HG03280 (cell line): ENCODE results near the gene CHMP2A.
"Not testable (repeated sequence)": the region's sequence is repeated elsewhere in the genome, so short reads cannot be mapped to it uniquely, and the experiment has no call there.

Experiments used
- ATAC-seq: cut with Tn5 transposase; IDR thresholded peaks from one replicate; pipeline ENCODE4 v1.9.1; 2021; ENCODE audit warnings: mild to moderate bottlenecking, moderate library complexity; ENCODE audit not compliant: unreplicated experiment

The CHMP2A gene

DNA sequence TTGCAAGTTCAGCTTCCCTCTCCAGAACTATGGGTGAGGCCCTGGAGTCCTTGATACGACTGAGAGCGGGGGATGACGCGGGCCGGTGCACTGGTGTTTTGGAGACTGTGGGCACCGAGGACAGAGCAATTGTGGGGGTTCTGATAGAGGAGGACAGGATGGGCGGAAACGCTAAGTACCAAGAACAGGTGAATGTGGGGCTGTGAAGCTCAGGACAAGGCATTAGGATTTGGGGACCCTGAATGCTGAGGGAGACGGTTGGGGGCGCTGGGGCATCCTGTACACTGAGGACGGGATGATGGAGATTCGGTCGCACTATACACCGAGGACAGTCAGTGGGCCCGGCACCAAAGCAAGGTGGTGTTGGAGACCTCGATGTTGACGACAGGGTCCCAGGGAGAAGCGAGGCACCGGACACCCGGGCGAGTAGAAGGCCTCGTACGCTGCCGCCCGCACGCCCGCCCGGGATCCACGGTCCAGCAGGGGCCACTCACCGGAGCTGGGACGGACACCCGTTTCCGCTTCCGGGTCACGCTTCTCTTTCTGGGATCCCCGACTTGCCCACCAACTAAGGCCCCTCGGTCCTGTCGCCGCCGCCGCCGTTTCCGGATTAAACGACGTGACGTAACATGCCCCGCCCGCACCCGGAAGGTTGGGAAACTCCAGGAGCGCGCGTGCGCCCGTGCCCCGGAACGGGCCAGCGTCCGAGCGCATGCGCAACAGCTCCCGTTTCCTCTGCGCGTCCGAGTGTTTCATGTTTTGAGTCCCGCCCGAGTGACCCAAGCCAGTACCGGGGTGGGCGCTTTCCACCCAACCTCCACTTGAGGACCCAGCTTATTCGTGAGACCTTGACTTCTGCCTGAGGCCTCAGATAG, at the start of gene CHMP2A:
CHMP2A (minus strand) TSS at position 612 of the 875 bp plus-strand sequence. CDS start 893 bp downstream, outside the sequence.
- ATAC-seq: peak; percentile 36

DNA sequence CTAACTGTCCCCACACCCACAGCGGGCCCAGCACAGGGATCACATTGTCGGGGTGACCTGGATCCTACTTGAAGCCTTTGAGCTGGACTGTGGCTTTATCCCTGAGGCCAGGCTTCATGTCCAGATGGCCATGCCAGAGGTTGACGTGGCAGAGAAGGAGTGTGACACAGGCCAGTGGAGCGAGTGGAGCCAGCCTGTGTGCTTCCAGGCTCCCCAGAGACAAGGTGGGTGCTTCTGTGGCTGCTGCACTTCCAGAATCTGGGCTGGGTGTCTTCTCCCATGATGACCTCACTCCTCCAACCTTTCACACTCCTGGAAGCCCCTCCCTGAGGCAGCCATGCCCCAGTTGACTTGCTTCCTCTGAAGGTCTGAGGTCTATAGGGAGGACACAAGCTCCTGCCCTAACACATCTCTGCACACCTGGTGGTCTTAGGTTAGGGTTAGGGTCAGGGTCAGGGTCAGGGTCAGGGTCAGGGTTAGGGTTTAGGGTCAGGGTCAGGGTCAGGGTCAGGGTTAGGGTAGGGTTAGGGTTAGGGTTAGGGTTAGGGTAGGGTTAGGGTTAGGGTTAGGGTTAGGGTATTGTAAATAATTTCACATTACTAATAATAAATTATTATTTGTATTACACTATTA, 31.3 kb upstream of the CHMP2A start:
- no peak for ATAC-seq

DNA sequence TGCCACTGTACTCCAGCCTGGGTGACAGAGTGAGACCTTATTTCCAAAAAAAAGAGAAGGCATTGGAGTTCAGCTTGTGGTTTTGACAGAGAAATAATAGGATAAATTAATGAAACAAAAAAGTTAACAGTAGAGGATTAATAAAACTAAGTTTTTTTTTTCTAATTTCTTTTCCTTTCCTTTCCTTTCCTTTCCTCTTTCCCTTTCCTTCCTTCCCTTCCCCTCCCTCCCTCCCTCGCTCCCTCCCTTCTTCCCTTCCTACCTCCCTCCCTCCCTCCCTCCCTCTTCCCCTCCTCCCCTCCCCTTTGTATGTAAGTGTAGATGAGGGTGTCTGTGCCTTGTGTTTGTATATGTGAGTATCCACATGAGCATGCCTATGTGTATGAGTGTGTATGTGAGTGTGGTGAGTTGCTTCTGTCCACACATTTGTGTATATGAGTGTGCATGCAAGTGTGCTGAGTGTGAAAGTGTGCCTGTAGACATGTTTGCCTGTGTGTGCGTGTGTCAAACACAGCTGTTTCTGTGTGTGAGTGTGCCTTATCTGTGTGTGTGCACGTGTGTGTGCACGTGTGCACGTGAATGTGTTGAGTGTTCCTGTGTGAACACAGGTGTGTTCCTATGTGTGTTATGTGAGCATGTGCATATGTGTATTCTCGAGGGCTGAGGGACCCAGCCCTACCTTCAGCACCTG, 30.7 kb upstream of the CHMP2A start:
- ATAC-seq: no peak

DNA sequence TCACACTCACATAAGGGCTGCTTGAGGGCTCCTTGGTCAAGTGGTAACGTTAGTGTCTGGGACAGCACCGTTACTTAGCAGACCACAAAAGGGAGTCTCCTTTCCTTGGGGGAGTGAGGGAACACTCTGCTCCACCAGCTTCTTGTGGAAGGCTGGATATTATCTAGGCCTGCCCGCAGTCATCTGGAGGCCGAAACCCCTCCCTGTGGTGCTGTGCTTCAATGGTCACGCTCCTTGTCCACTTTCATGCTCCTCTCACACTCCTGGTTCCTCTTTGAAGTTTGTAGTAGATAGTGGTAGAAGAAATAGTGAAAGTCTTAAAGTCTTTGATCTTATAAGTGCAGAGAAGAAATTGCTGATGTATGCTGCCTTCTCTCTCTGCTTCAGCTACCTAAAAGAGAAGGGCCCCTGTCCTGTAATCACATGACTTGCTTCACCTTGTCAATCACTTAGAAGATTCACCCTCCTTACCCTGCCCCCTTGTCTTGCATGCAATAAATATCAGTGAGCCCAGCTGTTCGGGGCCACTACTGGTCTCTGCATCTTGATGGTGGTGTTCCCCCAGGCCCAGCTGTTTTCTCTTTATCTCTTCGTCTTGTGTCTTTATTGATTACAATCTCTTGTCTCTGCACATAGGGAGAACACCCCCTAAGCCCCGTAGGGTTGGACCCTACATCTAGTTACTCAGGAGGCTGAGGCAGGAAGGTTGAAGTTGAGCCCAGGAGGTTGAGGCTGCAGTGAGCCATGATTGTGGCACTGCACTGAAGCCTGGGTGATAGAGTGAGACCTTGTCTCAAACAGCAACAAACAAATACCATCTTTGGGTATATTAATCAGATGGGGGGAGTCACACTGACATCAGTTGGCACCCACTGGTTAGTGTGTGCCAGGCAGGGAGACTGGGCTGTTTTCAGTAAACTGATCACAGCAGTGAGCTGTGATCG, 29.9 kb upstream of the CHMP2A start:
- ATAC-seq: no peak

DNA sequence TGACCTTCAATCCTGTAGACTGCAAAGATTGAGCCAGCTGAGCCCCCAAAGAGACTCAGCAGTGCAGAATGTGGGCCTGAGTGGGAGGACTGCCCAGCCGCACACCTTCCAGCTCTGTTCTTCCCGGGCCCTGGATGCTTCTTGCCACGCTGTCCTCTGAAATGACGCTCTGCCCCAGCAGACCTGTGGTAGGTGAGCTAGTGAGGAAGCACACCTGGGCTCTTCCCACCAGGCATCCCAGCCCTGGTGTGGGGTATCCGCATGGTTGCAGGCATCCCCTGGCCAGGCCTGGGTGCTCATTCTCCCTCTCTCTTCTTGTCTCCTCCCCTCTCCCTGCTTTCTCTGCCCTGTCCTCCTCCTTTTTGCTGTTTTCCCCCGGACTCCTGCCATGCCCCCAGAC, 28.1 kb upstream of the CHMP2A start:
- no peak for ATAC-seq

DNA sequence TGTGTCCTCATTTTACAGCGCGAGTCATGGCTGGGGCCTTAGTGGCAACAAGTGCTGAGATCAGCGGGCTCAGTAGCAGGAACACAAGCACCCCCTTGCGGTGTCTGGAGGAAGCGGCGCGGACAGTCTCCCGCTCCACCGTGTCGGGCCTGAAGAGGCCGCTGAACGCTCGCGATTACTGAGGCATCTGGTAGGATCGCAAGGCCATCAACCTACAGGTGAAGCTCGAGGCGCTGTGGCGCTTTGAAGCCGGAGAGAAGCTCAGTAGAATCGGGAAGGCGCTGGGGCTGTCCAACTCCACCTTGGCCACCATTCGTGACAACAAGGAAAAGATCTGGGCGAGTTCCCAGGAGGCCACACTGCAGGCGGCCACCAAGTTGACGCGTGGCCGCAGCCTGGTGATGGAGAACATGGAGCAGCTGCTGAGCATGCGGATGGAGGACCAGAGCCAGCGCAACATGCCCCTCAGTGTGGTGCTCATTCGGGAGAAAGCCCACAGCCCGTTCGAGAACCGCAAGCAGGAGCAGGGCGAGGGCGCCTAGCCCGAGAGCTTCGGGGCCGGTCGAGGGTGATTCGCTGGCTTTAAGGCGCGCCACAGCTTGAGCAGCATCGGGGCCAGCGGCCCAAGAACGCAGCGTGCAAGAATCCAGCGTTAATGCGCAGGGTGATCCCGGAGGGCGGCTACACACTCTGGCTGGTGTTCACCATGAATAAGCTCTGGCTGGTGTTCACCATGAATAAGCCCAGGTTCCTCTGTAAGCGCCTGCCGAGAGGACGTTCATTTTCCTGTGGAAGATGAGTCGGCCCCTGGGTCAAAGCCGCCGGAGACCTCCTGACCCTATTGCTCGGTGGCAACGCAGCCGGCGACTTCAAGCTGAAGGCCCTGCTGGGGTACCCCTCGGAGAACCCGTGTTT, 26.6 kb upstream of the CHMP2A start:
- ATAC-seq: peak; percentile 79

DNA sequence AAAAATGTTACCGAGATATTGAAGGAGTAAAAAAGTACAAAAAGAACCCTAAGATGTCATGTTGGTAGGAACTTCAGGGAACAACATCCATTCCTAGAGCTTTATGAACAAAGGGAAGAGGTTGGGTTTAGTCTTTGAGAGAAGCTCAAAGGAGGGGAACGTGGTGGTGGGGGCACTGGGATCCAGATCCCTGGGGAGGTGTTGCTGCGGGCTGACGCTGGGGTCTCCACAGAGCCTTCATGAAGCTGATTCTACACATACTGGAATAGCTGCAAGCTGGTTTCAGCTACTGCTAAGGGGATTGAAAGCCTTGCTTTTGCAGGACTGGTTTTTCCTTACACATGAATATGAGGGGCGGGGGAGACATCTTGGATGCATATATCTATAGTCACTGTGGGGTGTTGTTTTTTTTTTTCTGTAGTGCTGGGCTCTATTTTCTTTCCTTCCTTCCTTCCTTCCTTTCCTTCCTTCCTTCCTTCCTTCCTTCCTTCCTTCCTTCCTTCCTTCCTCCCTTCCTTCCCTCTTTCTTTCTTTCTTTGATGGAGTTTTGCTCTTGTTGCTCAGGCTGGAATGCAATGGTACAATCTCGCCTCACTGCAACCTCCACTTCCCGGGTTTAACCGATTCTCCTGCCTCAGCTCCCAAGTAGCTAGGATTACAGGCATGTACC, 24.7 kb upstream of the CHMP2A start:
- no peak for ATAC-seq

DNA sequence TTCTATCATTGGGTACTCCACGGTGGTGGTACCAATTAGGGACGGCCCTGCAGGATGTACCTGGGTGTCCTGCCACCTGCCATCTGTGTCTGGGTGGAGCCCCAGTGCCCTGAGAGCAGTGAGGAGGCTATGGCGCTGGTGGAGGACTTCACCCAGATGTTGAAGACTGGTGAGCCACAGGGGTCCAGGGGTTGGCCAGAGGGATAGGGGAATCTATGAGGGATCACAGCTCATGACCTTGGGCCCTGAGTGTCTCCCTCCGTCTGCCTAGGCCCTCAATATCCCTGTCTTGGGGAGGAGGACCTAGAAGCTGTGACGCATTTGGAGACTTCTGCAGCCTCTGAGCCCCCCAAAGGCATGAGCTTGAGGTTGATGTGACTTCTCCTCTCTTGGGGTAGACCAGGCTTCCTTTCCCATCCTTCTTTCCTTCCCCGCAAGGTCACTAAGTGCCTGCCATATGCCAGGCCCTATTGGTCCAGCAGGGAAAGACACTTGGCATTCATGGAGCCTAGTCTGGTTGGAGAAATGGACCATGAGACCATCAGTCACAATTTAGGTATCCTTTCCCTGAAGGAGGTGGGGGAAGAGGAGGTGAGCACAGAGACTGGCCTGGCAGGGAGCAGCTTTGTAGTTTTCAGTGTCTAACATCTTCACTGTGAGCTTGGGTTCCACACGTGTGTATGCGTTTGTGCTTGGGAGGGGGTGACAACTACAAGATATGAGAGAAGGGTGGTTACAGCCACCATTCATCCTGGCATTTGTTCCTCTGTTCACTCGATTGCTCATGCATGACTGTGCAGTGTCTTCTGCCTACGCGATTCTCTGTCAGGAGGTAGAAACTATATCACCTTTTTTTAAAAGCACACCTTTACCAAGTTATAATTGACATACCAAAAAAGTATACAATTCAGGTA, 23.4 kb upstream of the CHMP2A start:
- no peak for ATAC-seq

DNA sequence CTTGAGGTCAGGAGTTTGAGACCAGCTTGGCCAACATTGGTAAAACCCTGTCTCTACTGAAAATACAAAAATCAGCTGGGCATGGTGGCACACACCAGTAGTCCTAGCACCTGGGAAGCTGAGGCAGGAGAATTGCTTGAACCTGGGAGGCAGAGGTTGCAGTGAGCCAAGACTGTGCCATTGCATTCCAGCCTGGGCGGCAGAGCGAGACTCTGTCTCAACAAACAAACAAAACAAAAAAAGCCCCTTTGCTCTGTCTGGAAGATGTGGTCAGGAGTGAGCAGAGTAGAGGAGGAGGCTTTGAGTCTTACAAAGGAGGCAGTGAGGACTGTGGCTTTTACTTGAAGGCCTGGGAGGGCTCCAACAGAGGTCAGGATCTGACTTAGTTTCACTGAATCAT, 22.7 kb upstream of the CHMP2A start:
- not testable (repeated sequence) for ATAC-seq

DNA sequence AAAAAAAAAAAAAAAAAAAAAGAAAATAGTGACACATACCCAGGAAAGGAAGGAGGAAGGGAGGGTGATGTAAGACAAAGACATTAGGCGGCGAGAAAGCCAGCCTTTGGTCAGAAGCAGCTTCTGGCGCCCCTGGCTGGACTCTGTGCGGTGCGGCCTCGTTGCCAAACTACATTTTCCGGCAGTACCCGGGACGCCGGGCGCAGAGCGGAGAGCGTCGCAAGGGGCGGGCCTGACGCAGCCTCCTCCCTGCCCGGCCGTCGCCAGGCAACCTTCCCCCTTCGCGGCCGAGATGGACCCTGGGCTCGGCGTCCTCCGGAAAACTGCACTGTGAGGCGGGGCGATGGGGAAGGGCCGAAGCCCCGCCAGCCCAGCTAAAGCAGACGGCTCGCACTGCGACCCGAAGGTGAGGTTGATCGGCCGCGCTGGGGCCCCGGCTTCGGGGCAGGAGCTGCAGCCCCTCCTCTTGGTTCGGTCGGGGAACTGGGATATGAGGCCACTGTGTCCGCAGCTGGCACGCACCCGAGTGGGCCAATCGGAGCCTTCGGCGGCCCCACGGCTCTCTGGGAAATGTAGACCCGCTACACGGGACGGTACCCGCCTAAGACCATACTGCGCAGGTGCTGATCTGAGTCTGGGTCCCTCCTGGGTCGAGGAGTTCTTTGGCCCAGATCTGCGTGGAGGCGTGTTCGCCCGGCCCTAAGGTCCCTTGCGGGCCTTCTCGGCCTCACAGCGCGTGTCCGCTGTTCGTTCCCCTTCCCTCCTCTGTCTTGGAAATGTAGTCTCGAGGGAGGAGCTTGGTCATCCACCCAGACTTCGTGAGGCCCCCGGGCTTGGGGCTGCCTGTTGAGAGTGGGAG, 20.5 kb upstream of the CHMP2A start:
- peak; percentile 39 for ATAC-seq

DNA sequence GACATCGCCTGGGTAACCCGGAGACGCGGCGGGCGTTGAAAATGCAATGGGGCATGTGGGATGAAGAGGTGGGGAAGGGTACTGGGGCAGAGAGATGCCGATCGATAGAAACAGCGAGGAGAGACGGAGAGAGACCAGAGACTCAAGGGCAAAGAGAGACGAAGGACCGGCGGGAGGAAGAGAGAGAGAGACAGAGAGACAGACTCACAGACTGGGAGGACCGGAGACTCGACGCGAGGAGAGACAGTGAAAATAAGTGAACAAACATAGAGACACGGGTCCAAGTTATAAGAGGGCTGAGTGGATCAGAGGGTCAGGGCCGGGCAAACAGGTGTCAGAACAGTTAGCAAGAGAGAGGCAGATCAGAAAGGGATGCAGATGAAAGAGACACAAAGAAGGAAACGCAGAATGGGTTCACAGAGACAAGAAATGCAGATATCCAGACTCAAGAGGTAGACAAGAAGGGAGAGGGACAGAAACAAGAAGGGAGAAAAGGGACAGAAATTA, 18.8 kb upstream of the CHMP2A start:
- no peak for ATAC-seq

DNA sequence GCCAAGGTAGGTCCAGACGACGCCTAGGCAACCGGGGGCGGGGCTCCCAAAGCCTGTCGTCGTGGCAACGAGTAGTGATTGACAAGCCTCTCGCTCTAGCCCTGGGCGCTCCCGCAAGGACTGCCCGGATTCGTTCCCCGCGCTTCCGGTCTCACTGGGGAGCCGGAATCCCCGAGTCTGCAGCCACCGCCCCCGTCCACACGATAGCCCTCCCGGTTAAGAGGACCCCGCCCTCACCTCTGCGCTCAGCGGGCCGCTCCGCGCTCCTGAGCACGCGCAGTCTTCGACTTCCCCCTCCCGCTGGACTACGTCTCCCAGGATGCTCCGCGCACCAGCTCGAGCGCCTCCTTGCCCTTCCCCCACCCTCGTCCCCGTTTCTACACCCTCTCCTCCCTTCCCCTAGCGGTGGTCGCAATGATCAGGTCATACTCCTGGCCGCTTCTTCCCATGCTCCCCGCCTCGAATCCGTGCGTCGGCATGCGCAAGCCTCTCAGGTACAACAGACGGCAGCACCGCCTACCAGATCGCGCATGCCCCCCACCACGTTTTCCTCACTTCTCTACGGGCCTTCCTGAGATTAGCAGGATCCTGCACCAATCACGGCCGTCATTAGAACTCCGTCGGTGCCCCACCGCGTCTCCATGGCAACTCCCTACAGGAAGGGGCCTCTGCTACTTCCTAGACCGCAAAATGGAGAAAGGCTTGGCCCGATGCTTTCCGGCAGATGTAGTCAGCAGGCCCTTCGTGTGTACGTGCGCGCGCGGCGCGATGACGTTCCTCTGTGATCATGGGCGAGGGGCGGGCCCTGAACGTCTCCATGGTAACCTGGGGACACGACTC, 18.1 kb upstream of the CHMP2A start, which contains the start of gene MZF1:
MZF1 (minus strand) TSS at position 518 of the 840 bp plus-strand sequence. CDS start 1,946 bp downstream, outside the sequence.
- ATAC-seq: peak; percentile 57

DNA sequence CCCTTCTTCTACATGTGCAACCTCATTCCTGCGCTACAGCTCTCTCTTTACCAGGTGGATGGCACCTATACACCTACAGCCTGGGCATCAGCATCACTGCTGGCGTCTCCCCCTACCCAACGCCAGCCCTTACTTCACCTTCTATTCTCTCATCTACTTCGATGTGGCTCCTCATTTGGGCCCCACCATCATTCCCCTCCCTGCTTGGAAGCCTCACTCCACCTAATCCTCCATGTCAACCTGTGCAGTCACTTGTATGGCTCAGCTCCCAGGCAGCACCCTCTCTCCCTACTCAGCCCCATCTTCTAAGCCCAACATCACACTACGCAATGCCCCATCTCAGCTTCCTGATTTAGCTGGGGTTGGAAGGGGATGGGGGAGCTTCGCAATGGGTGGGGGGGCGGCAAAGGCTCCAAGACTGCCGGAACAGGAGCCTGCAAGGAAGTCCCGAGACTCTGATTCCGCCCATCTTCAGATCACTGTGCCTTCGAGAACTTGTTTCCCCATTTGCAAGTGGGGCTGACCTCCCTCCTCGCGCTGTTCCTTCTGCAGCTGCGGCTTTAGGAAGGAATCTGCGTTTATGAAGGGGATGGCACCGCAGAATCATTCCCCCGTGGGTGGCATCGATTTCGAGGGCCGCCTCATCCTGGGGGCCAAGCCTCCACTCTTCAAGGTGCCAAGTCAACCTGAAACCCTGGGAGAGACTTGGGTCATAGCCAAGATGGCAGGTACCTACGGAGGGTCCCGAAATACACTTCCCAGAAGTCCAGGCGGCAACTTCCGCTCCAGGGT, 17.3 kb upstream of the CHMP2A start:
- no peak for ATAC-seq

DNA sequence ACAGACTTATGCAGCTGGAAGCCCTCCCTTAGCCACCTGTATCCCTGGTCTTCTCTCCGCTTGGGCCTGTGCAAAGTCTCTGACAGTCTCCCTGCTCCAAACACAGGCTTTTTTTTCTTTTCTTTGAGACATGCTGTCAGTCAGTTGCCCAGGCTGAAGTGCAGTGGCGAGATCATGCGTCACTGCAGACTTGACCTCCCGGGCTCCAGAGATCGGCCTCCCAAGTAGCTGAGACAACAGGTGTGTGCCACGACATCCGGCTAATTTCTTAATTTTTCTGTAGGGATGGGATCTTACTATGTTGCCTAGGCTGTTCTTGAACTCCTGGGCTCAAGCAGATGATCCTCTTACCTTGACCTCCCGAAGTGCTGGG, 16.7 kb upstream of the CHMP2A start:
- ATAC-seq: no peak
